Left colon (tissue), 2 donors: ENCODE data around the gene FAM98C. TPM values are rescaled to one million over a fixed set of nuclear protein-coding genes. Genes with fewer than 3 reads are reported as not detected.
"Not testable (repeated sequence)": the region's sequence is repeated elsewhere in the genome, so short reads cannot be mapped to it uniquely, and the experiment has no call there.

Source experiments
- ATAC-seq: fragments of 200-7000 bp; cut with Tn5 transposase; one replicate; pipeline ENCODE4 v1.9.1; 2020; ENCODE audit warnings: mild to moderate bottlenecking, moderate library complexity
- DNase-seq, 2 donors: peaks; one replicate each; pipeline ENCODE4 v3.0.0-alpha.2; 2020
- intact Hi-C, 2 donors: fragments of 100-400 bp; cut with DNase I in 1 of 2; cut with micrococcal nuclease in 1 of 2; formaldehyde crosslinking; loops; one replicate each; pipeline versions ENCODE4 v1.11.2 to v1.14.0; 2022; cut with DNase I, micrococcal nuclease
- total RNA-seq, 2 donors: library from RNA; stranded (reverse); fragmentation: NEBNext Ultra II Directional; extraction: Animal tissue kit (Norgen Biotek cat#: 25700); gene quantifications; one replicate each; pipeline ENCODE4 v1.2.1, GENCODE V29; 2021
- donor health status: DM: no; HTN: no; CAD: no.
- donor health status: DM: yes; HTN: yes; CAD: no.

The FAM98C gene
- total RNA-seq, 2 donors from 2014 or later: 33.2 to 37.4 TPM

- DNase-seq: no peak
- intact Hi-C loops: loop anchor here in 1 of 2 donors (10.0 kb wide), 1 partner anchor 535 kb away; no protein-coding TSS in a partner anchor
Observed at GRCh38 chr19:38389957-38390924, 12.7 kb upstream of the FAM98C start.

GRCh38 chr19:38391911-38392464 lies 10.9 kb upstream of the FAM98C start:
- no peak for ATAC-seq
- no peak for DNase-seq
- intact Hi-C loops: loop anchor here in 1 of 2 donors (10.0 kb wide), 1 partner anchor 533 kb away; no protein-coding TSS in a partner anchor

More at GRCh38 chr19:38389957-38390924, 12.7 kb upstream of the FAM98C start:
- no peak for ATAC-seq

GRCh38 chr19:38392707-38393308 lies 10.1 kb upstream of the FAM98C start:
- intact Hi-C loops: loop anchor here in 1 of 2 donors (10.0 kb wide), 1 partner anchor 532 kb away; no protein-coding TSS in a partner anchor

GRCh38 chr19:38394488-38394887 lies 8.4 kb upstream of the FAM98C start:
- DNase-seq (no peak), ATAC-seq (peak; percentile 24)
- intact Hi-C loops: loop anchor here in 1 of 2 donors (10.0 kb wide), 1 partner anchor 530 kb away; no protein-coding TSS in a partner anchor

More at GRCh38 chr19:38392707-38393308, 10.1 kb upstream of the FAM98C start:
- peak; percentile 56 for ATAC-seq
- DNase-seq: no peak

- intact Hi-C loops: loop anchor here in 1 of 2 donors (10.0 kb wide), 1 partner anchor 529 kb away; no protein-coding TSS in a partner anchor
- no peak for DNase-seq
- ATAC-seq: peak; percentile 49
Observed at GRCh38 chr19:38395381-38396114, 7.3 kb upstream of the FAM98C start.

GRCh38 chr19:38399081-38399480 lies 3.8 kb upstream of the FAM98C start:
- ATAC-seq (no peak), DNase-seq (no peak)
- intact Hi-C loops: loop anchor here in 1 of 2 donors (10.0 kb wide), 1 partner anchor 526 kb away; no protein-coding TSS in a partner anchor

GRCh38 chr19:38399537-38399936 lies 3.4 kb upstream of the FAM98C start:
- intact Hi-C loops: loop anchor here in 1 of 2 donors (10.0 kb wide), 1 partner anchor 525 kb away; no protein-coding TSS in a partner anchor
- no peak for DNase-seq
- ATAC-seq: no peak

- DNase-seq: no peak
- intact Hi-C loops: loop anchor here in 1 of 2 donors (5.0 kb wide), 1 partner anchor 232 kb away; no protein-coding TSS in a partner anchor
- ATAC-seq: no peak
Observed at GRCh38 chr19:38400361-38400760, 2.5 kb upstream of the FAM98C start.

GRCh38 chr19:38401148-38401547 lies 1.7 kb upstream of the FAM98C start:
- DNase-seq (no peak), ATAC-seq (no peak)
- intact Hi-C loops: loop anchor here in 1 of 2 donors (5.0 kb wide), 1 partner anchor 231 kb away; no protein-coding TSS in a partner anchor

- DNase-seq (no peak), ATAC-seq (no peak)
- intact Hi-C loops: loop anchor here in 1 of 2 donors (5.0 kb wide), 1 partner anchor 230 kb away; no protein-coding TSS in a partner anchor
Observed at GRCh38 chr19:38402623-38402966, 298 bp upstream of the FAM98C start.

- intact Hi-C loops: loop anchor here in 1 of 2 donors (5.0 kb wide), 1 partner anchor 227 kb away; no protein-coding TSS in a partner anchor
- no peak for ATAC-seq
Observed at GRCh38 chr19:38404858-38405257, 2.0 kb downstream of the FAM98C start.

GRCh38 chr19:38405276-38405675 lies 2.4 kb downstream of the FAM98C start:
- no peak for DNase-seq
- intact Hi-C loops: no loop called here
- ATAC-seq: no peak

More at GRCh38 chr19:38404858-38405257, 2.0 kb downstream of the FAM98C start:
- DNase-seq: no peak

- no peak for DNase-seq
- intact Hi-C loops: no loop called here
- ATAC-seq: peak; percentile 48
Observed at GRCh38 chr19:38409631-38410133, 6.8 kb downstream of the FAM98C start.

- intact Hi-C loops, ATAC-seq, DNase-seq: not testable (repeated sequence)
Observed at GRCh38 chr19:38410407-38410806, 7.5 kb downstream of the FAM98C start.

GRCh38 chr19:38411041-38411712 lies 8.3 kb downstream of the FAM98C start:
- intact Hi-C loops: no loop called here
- ATAC-seq: no peak
- DNase-seq: no peak

GRCh38 chr19:38411898-38412297 lies 9.0 kb downstream of the FAM98C start:
- intact Hi-C loops, ATAC-seq, DNase-seq: not testable (repeated sequence)

- DNase-seq (no peak), ATAC-seq (no peak)
- intact Hi-C loops: no loop called here
Observed at GRCh38 chr19:38412491-38412890, 9.6 kb downstream of the FAM98C start.
